ENCODE results near the gene CDKN2A.

Gene CDKN2A

GRCh38 chr9:21993007-21993406 is 1.2 kb downstream of the CDKN2A start:
- H3K9ac ChIP-seq (ENCODE audit: low read length), result no peak overlapping the region
- no peaks in the 10 kb centered on the region for H3K36me3 ChIP-seq (ENCODE audit: control insufficient read depth, insufficient read depth, low read length)
- no peak overlapping the region for H3K27ac ChIP-seq (ENCODE audit: low read depth, low read length)
- H3K4me3 ChIP-seq (ENCODE audit: low read depth, low read length), result peak overlapping the region; percentile 71
- H3K27me3 ChIP-seq (ENCODE audit: control insufficient read depth, insufficient read depth, low read length), result peaks cover 98% of the 10 kb centered on the region
- H3K4me1 ChIP-seq (ENCODE audit: control insufficient read depth, insufficient read depth, low read length), result peaks cover 27% of the 10 kb centered on the region
- H3K9me3 ChIP-seq (ENCODE audit: control insufficient read depth, insufficient read depth, low read depth, low read length), result no peaks in the 10 kb centered on the region

GRCh38 chr9:21991072-21991959 is 2.9 kb downstream of the CDKN2A start:
- Histone ChIP-seq H3K9ac (ENCODE audit: low read length) (no peak overlapping the region), H3K9me3 (ENCODE audit: control insufficient read depth, insufficient read depth, low read depth, low read length) (no peaks in the 10 kb centered on the region), H3K4me1 (ENCODE audit: control insufficient read depth, insufficient read depth, low read length) (peaks cover 20% of the 10 kb centered on the region), H3K27ac (ENCODE audit: low read depth, low read length) (no peak overlapping the region), H3K36me3 (ENCODE audit: control insufficient read depth, insufficient read depth, low read length) (no peaks in the 10 kb centered on the region), H3K27me3 (ENCODE audit: control insufficient read depth, insufficient read depth, low read length) (peaks cover 98% of the 10 kb centered on the region), H3K4me3 (ENCODE audit: low read depth, low read length) (no peak overlapping the region)

- H3K27ac ChIP-seq (ENCODE audit: low read depth, low read length), result no peak overlapping the region
- no peaks in the 10 kb centered on the region for H3K36me3 ChIP-seq (ENCODE audit: control insufficient read depth, insufficient read depth, low read length)
- peaks cover 98% of the 10 kb centered on the region for H3K27me3 ChIP-seq (ENCODE audit: control insufficient read depth, insufficient read depth, low read length)
- H3K4me1 ChIP-seq (ENCODE audit: control insufficient read depth, insufficient read depth, low read length), result peaks cover 15% of the 10 kb centered on the region
- peak overlapping the region; percentile 57 for H3K4me3 ChIP-seq (ENCODE audit: low read depth, low read length)
- H3K9ac ChIP-seq (ENCODE audit: low read length), result no peak overlapping the region
- H3K9me3 ChIP-seq (ENCODE audit: control insufficient read depth, insufficient read depth, low read depth, low read length), result no peaks in the 10 kb centered on the region
These were observed 4.6 kb downstream of the CDKN2A start for GRCh38 chr9:21989440-21990189.

GRCh38 chr9:21988056-21988990 is 5.9 kb downstream of the CDKN2A start:
- Histone ChIP-seq H3K36me3 (ENCODE audit: control insufficient read depth, insufficient read depth, low read length) (no peaks in the 10 kb centered on the region), H3K4me3 (ENCODE audit: low read depth, low read length) (no peak overlapping the region), H3K9me3 (ENCODE audit: control insufficient read depth, insufficient read depth, low read depth, low read length) (no peaks in the 10 kb centered on the region), H3K27me3 (ENCODE audit: control insufficient read depth, insufficient read depth, low read length) (peaks cover 100% of the 10 kb centered on the region), H3K27ac (ENCODE audit: low read depth, low read length) (no peak overlapping the region), H3K9ac (ENCODE audit: low read length) (no peak overlapping the region), H3K4me1 (ENCODE audit: control insufficient read depth, insufficient read depth, low read length) (peaks cover 15% of the 10 kb centered on the region)

GRCh38 chr9:21985964-21986667 is 8.1 kb downstream of the CDKN2A start:
- no peaks in the 10 kb centered on the region for H3K36me3 ChIP-seq (ENCODE audit: control insufficient read depth, insufficient read depth, low read length)
- H3K4me1 ChIP-seq (ENCODE audit: control insufficient read depth, insufficient read depth, low read length), result peaks cover 13% of the 10 kb centered on the region
- H3K9me3 ChIP-seq (ENCODE audit: control insufficient read depth, insufficient read depth, low read depth, low read length), result no peaks in the 10 kb centered on the region
- H3K27me3 ChIP-seq (ENCODE audit: control insufficient read depth, insufficient read depth, low read length), result peaks cover 100% of the 10 kb centered on the region
- H3K27ac ChIP-seq (ENCODE audit: low read depth, low read length), result no peak overlapping the region
- H3K4me3 ChIP-seq (ENCODE audit: low read depth, low read length), result no peak overlapping the region
- H3K9ac ChIP-seq (ENCODE audit: low read length), result no peak overlapping the region

- Histone ChIP-seq H3K4me1 (ENCODE audit: control insufficient read depth, insufficient read depth, low read length) (peaks cover 2% of the 10 kb centered on the region; the same call in 1 of the 2 replicates), H3K27ac (ENCODE audit: low read depth, low read length) (no peak overlapping the region), H3K4me3 (ENCODE audit: low read depth, low read length) (no peak overlapping the region), H3K9me3 (ENCODE audit: control insufficient read depth, insufficient read depth, low read depth, low read length) (no peaks in the 10 kb centered on the region), H3K27me3 (ENCODE audit: control insufficient read depth, insufficient read depth, low read length) (peaks cover 96% of the 10 kb centered on the region), H3K9ac (ENCODE audit: low read length) (no peak overlapping the region), H3K36me3 (ENCODE audit: control insufficient read depth, insufficient read depth, low read length) (no peaks in the 10 kb centered on the region)
These were observed 10.1 kb downstream of the CDKN2A start for GRCh38 chr9:21984101-21984500.

- Histone ChIP-seq H3K4me1 (ENCODE audit: control insufficient read depth, insufficient read depth, low read length) (peaks cover 2% of the 10 kb centered on the region; the same call in 1 of the 2 replicates), H3K4me3 (ENCODE audit: low read depth, low read length) (no peak overlapping the region), H3K27me3 (ENCODE audit: control insufficient read depth, insufficient read depth, low read length) (peaks cover 96% of the 10 kb centered on the region), H3K9ac (ENCODE audit: low read length) (no peak overlapping the region), H3K36me3 (ENCODE audit: control insufficient read depth, insufficient read depth, low read length) (no peaks in the 10 kb centered on the region), H3K9me3 (ENCODE audit: control insufficient read depth, insufficient read depth, low read depth, low read length) (no peaks in the 10 kb centered on the region), H3K27ac (ENCODE audit: low read depth, low read length) (no peak overlapping the region)
These were observed 10.6 kb downstream of the CDKN2A start for GRCh38 chr9:21983561-21983935.

- Histone ChIP-seq H3K36me3 (ENCODE audit: control insufficient read depth, insufficient read depth, low read length) (no peaks in the 10 kb centered on the region), H3K9me3 (ENCODE audit: control insufficient read depth, insufficient read depth, low read depth, low read length) (no peaks in the 10 kb centered on the region), H3K9ac (ENCODE audit: low read length) (no peak overlapping the region), H3K4me3 (ENCODE audit: low read depth, low read length) (no peak overlapping the region), H3K4me1 (ENCODE audit: control insufficient read depth, insufficient read depth, low read length) (peaks cover 2% of the 10 kb centered on the region; the same call in 1 of the 2 replicates), H3K27me3 (ENCODE audit: control insufficient read depth, insufficient read depth, low read length) (peaks cover 96% of the 10 kb centered on the region), H3K27ac (ENCODE audit: low read depth, low read length) (no peak overlapping the region)
These were observed 11.2 kb downstream of the CDKN2A start for GRCh38 chr9:21982861-21983560.

GRCh38 chr9:21982391-21982790 is 11.8 kb downstream of the CDKN2A start:
- Histone ChIP-seq H3K4me3 (ENCODE audit: low read depth, low read length) (no peak overlapping the region), H3K27me3 (ENCODE audit: control insufficient read depth, insufficient read depth, low read length) (peaks cover 96% of the 10 kb centered on the region), H3K27ac (ENCODE audit: low read depth, low read length) (no peak overlapping the region), H3K9me3 (ENCODE audit: control insufficient read depth, insufficient read depth, low read depth, low read length) (no peaks in the 10 kb centered on the region), H3K4me1 (ENCODE audit: control insufficient read depth, insufficient read depth, low read length) (peaks cover 2% of the 10 kb centered on the region; the same call in 1 of the 2 replicates), H3K36me3 (ENCODE audit: control insufficient read depth, insufficient read depth, low read length) (no peaks in the 10 kb centered on the region), H3K9ac (ENCODE audit: low read length) (no peak overlapping the region)
